Activated CD4-positive, alpha-beta T cell treated with anti-CD3 and anti-CD28 coated beads for 24 hours (primary cell): ENCODE results near the gene GPRIN1.
A peak's percentile ranks its signal among the peaks of the same experiment; 100 is the strongest.
"Not testable (repeated sequence)": the region's sequence is repeated elsewhere in the genome, so short reads cannot be mapped to it uniquely, and the experiment has no call there.

Experiments
- DNase-seq, 2 donors: peaks; one replicate each; pipeline ENCODE4 v3.0.0-alpha.2; 2020; ENCODE audit warnings: low read depth in 2 of 2

The GPRIN1 gene

DNA sequence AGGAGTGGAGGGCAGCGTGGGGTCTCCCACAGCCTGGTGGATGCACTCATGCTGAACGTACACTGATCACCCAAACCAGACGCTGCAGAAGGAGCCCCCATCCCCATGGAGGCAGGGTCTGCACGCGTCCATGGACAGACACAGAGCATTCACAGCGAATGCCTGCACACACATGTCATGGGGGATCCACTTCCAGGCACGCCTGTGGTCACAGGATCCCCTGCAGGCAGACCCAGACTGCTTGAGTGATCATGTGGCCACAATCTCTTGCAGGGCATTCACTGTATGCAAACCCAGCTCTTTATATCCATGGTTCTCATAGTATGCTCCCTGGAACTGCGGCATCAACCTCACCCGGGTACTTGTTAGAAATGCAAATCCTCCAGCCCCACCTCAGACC, 15.0 kb upstream of the GPRIN1 start:
- DNase-seq: no peak

DNA sequence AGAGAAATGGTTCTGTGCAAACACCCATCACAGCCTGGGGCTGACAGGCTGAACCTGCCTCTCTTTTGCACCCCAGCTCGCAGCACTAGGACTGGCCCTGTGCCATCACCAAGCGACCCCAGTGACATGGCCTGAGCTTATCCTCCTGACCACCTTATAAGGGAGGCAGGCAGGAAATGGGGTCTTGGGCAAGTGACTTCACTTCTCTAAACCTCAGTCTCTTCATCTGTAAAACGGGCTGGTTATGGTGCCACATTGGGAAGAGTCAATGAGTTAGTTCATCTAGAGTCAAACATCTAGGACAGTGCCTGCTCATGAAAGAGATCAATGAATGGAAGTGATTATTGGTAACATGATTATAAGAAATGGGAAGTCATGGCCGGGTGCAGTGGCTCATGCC, 14.2 kb upstream of the GPRIN1 start:
- no peak for DNase-seq

- DNase-seq: no peak
Measured at GRCh38 chr5:176621661-176622079, 11.7 kb upstream of the GPRIN1 start.

- DNase-seq: no peak
Measured at GRCh38 chr5:176620333-176620981, 10.5 kb upstream of the GPRIN1 start.

DNA sequence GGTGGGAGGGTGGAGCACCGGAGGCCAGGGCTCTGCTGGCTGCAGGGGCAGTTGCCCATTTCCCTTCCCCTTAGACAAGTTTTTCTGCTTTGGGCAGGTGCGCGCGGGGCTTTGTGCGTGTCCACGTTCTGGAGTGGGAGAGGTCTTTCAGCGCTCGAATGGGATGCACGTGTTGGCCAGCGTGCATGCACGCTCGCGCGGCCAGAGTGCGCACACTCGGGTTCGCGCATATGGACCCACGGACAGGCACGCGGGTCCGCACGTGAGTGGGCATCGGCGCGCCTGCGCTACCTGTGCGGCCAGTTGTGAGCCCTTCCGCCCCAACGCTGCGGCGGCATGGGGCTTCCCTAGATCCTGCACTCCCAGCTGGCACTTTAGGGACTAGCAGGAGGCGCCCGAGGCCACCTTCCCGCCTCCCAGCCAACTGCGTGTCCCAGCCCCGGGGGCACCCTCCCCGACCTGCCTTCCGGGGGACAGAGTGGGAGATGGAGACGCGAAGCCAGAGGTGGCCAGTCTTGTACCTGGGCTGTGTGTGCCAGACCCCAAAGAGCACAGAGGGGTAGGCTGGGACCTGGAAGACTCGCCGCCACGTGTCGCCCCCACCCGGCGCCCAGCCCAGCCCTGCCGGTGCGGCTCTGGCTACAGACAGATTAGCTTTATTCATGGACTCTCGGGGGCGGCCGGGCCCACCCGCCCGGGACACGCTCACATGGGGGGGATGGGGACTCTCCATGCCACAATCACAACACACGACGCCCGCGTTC, 9.8 kb upstream of the GPRIN1 start:
- no peak for DNase-seq

DNA sequence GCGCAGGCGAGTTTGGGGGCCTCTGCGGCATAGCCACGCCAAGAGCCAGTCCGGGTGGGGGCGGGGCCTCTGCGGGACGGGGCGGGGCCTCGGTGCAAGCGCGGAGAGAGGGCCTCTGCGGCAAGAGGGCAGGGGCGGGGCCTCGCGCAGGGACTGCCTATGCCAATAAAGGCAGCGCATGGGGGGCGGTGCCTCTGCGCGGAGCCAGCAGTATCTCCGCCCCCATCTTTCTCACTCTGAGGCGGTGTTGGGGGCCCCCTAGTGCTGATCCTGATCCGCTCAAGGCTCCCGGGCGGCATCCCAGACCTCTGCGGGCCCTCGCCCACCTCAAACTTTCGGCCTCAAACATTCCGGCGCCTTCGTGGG, 9.2 kb upstream of the GPRIN1 start:
- peak; percentile 61 to 76 for DNase-seq

- DNase-seq: no peak
Measured at GRCh38 chr5:176618783-176619182, 8.8 kb upstream of the GPRIN1 start.

DNA sequence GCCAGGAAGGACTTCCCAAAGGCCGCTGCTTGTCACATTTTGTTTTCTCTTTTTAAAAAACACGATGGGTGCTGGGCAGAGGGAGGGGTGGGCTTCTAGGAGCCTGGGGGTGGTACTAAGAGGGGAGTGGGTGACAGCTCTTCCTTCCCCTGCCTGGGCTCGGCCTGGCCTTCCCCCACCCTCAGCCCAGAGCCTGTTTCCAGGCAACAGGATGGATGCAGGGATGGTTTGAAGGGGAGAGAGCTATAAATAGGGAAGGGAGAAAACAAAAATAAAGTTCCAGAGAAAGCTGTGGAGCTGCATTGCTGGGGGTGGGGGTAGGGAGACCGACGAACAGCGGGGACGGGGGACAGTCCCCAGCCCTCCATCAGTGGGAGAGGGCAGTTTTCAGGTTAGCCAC, 6.6 kb upstream of the GPRIN1 start:
- no peak for DNase-seq

DNA sequence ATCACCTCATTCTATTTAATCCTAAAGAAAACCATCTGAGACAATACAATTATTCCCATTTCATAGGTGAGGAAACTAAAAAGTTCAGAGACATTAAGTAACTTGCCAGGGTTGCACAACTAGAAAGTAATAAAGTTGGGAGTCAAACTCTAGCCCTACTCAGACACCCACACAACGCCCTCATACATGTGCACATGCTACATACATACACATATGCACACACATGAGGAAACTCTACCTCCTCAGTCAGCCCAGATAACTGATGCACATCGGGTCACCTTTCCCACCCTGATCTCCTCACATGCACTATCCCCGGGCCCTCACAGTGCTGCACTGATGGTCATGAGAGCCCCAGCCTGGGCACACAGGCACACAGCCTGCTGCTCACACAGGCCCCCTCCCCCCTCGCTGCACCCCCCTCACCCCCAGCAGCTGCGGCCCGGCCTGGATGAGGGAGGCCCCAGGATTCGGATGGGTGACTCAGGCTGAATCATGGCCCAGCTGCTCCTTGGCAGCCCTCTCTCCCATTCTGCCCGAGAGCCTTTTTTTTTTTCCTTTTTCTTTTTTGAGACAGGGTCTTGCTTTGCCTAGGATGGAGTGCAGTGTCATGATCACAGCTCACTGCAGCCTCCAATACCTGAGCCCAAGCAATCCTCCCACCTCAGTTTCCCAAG, 5.0 kb upstream of the GPRIN1 start:
- no peak for DNase-seq

- DNase-seq: no peak
Measured at GRCh38 chr5:176612855-176613254, 2.9 kb upstream of the GPRIN1 start.

- DNase-seq: no peak
Measured at GRCh38 chr5:176612008-176612407, 2.1 kb upstream of the GPRIN1 start.

DNA sequence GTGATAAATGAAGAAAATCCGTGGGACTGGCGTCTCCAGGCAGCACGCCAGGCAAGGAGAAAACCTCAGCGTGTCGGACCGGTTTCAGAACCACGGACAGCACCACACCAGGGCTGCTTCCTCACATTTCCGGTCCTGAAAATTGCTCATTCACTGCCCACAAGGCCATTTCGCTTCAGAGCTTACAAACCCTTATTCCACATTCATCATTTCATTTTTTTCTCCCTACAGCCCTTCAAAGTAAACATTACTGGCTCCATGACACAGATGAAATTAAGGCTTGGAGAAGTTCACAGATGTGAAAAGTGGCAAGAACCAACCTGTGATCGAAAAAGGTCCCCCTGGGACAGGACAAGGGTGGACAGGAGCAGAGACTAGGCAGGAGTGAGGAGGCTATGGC, 1.5 kb upstream of the GPRIN1 start:
- DNase-seq: peak in 1 of 2 donors; percentile 43

- DNase-seq: no peak
Measured at GRCh38 chr5:176610435-176610773, 448 bp upstream of the GPRIN1 start.

- DNase-seq: no peak
Measured at GRCh38 chr5:176608937-176609723, 826 bp downstream of the GPRIN1 start.

- DNase-seq: no peak
Measured at GRCh38 chr5:176608142-176608705, 1.7 kb downstream of the GPRIN1 start.

GRCh38 chr5:176606875-176607274, 3.1 kb downstream of the GPRIN1 start:
- no peak for DNase-seq

GRCh38 chr5:176606032-176606431, 3.9 kb downstream of the GPRIN1 start:
- no peak for DNase-seq

DNA sequence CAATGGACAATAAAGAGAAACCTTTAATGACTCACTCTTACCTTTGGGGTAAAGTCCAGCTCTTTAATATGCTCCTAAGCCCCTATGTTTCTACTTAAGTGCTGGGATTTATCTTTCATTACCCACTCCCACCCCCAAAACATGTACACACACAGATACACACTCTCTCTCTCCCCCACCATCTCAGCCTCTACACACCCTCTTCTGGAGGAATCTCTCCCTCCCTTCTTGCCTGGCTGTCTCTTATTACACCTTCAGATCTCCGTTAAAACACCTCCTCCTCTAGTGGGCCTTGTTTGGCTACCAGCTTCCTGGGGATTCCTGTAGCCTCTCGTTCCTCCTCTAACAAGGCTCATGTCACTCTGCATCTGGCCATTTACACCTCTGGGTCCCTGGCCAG, 6.9 kb downstream of the GPRIN1 start:
- DNase-seq: no peak

- no peak for DNase-seq
Measured at GRCh38 chr5:176601901-176602482, 8.0 kb downstream of the GPRIN1 start.

DNA sequence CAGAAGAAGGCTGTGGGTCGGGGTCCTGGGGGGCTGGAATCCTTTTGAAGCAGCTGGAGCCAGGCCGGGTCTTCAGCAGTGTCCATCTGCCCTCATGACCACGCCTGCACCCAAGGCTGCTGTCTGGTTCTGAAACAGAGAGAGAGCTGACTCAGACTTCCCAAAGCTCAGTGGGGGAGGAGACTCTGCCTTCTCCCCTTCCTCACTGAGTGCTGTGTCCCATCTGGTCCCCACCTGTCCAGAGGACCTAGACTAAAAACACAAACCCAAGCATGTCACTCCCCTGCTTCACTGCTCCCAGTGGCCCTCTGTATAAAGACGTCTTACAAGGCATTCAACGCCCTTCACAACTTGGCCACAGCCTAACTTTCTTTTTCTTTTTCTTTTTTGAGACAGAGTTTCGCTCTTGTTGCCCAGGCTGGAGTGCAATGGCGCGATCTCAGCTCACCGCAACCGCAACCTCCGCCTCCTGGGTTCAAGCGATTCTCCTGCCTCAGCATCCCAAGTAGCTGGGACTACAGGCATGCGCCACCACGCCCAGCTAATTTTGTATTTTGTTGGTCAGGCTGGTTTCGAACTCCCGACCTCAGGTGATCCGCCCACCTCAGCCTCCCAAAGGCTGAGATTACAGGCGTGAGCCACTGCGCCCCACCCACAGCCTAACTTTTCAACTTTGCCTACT, 10.1 kb downstream of the GPRIN1 start:
- not testable (repeated sequence) for DNase-seq
